ENCODE data around the gene BUB1.
"Not testable (repeated sequence)": the region's sequence is repeated elsewhere in the genome, so short reads cannot be mapped to it uniquely, and the experiment has no call there.

BUB1 gene

DNA sequence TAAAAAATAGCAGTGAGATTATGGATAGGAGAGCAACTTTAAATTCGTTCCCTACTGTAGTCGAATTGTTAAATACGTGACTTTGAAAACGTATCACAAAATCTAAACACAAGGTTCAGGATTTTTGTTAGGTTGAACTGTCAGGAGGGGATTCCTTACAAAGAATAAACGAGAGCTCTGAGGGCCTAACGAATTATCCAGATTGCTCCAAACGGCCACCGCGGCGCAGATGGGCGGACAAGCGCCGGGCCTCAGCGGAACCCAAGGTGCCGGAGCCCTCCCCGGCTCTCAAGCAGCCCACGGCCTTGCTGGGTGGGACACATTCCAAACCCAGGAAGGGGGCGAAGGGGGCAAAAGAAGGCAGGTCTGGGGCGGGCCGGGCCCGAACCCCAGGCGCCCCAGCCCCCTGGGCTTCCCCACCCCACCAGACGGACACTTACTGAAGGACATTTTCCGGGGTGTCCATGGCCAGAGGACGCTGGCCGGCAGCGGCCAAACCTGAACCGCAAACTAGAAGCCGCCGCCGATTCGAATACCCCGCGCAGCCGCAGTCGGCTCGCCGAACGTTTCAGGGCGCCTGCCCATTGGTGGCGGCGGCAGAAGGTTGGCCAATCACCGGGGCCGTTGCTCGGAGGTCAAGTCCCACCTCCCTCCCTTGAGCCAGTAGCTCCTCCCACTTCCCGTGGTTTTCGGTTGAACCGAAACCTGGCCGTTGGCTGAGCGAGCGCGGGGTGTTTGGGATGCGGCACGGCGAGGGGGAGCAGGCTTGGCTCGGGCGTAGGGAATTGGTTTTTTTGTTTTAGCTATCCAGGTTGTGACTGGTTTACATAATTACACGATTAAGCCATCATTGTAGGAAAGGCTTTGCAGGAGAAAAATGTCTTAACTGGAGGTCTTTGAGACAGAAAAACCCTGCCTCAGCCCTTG lies at the start of gene BUB1:
TSS of gene BUB1 (minus strand) at position 534 of the 927 bp plus-strand sequence. CDS start at position 466, 68 bp downstream.
- peak; percentile 100 for DNase-seq (ENCODE audit: low spot score)

DNA sequence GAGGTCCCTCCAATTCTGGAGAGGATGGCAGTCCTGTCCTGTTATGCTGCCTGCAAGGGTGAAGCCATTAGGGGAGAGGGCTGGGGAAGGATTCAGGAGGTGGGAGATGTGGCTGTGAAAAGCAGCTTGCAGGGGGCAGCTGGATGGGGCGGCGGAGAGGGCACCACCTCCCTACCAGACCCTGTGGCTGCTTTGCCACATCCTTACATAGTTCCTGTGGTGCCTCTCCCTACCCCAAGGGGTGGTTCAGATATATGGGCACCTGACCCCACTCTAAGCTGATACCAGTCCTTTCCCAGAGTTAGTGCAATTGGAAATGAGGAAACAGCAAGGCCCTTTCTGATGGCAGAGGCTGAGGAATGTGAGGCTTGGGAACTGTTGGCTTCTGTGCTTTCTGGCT lies 48.4 kb upstream of the BUB1 start:
- DNase-seq (ENCODE audit: low spot score): no peak

DNA sequence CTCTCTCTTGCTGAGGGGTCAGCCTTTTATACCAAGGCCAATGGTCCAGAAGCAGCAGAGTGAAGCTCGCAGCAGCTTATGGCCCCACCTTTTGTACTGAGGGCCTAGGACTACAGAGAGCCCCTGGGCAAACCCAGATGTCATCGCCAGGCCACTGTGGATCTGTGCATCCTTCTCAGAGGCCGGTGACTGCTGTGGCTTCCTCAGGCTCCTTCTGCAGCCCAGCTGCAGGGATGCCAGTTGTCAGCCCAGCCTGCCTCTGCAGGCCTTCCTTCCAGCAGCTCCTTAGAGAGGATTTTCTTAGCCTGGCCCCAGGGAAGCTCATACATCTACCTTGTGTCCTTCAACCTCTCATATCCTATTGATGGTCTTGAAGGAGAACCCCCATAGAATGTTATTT lies 48.0 kb upstream of the BUB1 start:
- DNase-seq (ENCODE audit: low spot score): no peak

DNA sequence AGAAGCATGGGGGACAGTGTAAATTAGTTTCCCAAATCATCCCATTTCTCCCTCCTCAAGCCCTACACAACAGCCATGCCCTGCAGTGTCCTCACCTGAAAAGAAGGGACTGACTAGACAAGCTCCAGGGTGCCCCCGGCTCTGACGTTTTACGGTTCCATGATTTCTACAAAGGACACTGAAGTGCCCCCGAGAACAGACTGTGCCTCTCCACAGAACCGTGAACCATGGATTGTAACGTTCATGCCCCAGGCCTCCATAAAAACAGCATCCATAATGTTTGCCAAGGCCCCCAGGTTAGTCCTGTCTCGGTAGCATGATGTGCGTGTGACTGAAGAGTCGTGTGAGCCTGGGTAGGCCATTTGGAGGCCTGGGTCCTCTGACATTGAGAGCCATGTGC lies 47.5 kb upstream of the BUB1 start:
- DNase-seq (ENCODE audit: low spot score): no peak

DNA sequence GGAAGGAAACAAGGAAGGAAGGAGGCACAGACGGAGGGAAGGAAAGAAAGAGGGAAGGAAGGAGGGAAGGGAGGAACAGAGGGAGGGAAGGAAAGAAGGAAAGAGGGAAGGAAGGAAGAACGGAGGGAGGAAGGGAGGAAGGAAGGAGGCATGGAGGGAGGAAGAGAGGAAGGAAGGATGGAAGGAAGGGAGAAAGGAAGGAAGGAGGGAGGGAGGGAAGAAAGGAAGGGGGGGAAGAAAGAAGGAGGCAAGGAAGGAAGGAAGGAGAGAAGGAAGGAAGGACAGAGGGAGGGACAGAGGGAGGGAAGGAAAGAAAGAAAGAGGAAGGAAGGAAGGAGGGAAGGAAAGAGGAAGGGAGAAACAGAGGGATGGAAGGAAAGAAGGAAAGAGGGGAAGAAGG lies 47.0 kb upstream of the BUB1 start:
- no peak for DNase-seq (ENCODE audit: low spot score)

DNA sequence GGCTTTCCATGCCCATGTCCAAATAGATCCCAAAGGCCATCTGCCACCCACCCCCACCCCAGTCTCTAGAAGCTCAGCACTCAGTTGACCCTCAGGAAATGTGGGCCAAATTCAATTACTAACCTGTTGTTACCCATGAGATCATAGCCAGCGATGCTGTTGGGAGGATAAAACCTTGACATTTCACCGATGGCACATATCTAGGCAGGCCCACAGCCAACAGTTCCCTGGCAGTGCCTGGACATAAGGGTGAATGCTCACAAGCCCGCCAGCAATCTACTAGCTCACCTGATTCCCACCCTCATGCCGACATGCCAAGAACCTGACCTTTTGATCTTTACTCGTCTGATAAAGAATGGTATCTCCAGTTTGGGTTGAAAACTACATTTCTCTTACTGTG lies 42.7 kb upstream of the BUB1 start:
- DNase-seq (ENCODE audit: low spot score): no peak

DNA sequence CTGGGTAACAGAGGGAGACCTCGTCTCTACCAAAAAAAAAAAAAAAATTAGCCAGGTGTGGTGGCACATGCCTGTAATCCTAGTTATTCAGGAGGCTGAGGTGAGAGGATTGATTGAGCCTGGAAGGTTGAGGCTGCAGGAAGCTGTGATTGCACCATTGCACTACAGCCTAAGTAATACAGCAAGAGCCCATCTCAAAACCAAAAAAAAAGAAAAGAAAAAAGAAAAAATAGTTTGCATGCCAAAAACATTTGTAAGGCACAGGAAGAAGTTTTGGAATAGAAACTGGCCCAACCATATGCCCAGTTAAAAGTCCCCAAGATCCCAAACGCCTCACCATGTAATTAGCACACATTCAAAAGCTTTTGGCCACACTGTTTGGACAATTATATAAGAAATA lies 41.1 kb upstream of the BUB1 start:
- DNase-seq (ENCODE audit: low spot score): no peak

DNA sequence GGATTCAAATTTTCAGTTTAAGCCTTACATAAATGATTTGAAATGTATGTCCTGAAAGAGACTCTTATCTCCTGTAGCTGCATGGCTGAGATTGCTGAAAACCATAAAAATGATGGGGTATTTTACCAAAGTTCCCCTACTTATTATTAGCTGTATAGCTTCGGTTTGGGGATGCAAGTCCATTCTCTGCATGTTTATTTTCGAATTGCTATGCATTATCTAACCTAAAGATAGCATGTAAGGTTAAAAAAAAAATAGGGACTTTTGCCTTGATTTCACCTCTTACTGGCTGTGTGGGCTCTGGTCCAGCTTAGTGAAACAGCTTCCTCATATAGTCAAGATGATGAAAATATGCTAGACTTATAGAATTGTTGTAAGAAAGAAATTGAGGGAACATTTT lies 40.5 kb upstream of the BUB1 start:
- no peak for DNase-seq (ENCODE audit: low spot score)

DNA sequence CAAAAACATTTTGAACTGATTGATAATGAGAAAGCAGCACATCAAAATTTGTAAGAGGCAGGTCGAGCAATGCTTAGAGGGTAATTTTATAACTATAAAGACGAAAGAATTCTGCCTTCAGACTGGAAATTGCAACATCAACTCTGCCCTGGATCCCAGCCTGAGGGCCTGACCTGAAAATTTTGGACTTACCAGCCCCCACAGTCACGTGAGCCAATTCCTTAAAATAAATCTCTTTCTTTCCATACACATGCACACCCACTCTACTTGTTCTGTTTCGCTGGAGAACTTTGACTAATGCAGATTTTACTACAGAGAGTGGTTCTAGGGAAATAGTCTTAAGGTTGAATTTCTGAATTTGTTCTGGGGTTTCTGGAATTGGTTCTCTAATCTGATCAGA lies 39.9 kb upstream of the BUB1 start:
- no peak for DNase-seq (ENCODE audit: low spot score)

DNA sequence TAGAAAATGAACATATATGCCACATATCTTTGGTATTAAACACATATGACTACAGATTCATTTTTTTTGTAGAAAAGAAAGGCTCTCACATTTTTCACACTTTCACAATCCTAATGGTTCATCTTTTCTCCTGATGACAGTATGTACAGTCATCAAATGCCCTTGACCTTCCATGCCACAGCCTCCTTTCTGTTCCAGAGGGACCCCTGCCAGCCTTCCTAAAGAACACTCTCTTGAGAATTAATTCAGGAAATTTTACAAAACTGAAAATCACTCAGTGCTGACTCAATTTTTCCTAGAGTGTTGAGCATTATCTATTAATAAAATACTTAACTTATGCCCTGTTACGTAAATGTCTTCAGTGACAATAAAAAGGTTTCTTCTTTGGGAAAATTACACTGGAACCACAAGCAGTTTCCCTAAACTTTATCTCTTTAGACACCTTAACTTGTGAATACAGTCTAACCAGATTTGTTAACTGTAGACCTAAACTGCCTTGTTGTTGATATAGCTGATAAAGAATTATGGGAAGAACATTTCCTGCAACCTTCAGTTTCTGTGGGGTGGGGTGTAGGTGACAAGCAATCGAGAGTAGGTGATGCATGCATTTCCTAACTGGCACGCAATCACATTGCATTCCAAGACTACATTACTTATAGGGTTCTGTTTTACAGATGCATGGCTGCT lies 39.2 kb upstream of the BUB1 start:
- DNase-seq (ENCODE audit: low spot score): no peak

DNA sequence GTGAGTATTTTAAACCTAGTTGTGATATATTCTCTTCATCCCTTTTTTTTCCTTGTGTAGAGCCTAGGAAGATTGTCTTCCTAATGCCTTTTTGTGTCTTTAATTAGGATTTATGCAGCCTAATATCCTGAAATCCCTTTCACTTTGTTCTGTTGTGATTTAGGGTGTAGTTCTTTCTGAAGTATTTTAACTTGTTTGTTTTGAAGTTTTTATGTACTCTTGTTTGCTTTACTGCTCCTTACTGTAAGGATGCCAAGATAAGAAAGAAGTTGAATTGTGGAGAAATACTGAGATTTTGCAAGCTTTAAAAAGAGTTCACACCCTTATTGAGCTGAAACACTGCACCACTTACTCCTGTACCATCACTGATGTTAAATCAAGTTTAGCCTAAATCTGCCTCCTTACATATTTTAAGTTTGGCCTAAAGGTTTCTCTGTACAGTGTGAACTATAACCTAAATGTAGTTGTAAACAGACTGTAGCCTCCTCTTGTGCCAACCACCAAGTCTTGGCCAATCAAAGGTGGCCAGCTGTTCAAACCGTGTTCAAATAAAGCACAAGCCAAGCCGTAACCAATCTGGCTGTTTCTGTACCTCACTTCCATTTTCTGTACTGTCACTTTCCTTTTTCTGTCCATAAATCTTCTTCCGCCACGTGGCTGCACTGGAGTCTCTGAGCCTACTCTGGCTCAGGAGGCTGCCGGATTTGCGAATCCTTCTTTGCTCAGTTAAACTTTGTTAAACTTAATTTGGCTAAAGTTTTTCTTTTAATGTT lies 36.8 kb upstream of the BUB1 start:
- DNase-seq (ENCODE audit: low spot score): no peak

DNA sequence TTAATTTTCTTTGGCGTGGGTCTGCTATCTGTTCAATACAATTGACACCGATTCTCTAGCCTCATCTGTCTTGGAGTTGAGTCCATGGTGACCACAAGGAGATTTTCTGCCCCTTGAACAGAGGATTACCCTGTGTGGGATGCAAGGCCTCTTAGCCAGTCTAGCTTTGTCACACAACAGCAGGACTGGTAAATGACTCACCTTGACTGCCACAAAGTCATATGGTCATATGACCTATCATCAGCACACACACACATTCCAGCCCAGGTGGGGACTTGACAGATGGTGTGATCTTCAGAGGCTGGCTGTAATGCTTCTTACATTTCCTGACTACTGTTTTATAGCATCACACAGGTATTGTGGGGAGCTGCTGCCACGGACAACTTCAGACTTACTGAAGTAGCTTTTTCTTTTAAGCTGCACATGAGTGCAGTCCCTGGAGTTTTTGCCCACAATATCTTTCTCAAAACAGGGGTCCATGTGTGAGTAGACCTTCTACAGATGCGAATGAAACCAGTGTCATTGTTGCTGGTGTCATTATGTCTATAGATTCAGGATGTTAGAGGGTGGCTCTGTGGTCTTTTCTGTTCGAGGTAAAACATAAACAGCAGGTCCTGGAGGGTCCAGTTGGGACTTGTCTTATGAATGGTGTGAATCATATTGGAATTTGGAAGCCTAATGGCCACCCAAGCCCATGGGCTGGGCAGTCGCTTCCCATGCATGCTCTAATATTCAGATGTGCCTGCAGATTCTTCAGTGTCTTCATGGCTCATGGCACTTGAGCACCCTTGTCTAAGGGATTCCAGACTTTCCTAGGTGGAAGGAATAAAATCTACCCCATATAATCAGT lies 35.9 kb upstream of the BUB1 start:
- no peak for DNase-seq (ENCODE audit: low spot score)

DNA sequence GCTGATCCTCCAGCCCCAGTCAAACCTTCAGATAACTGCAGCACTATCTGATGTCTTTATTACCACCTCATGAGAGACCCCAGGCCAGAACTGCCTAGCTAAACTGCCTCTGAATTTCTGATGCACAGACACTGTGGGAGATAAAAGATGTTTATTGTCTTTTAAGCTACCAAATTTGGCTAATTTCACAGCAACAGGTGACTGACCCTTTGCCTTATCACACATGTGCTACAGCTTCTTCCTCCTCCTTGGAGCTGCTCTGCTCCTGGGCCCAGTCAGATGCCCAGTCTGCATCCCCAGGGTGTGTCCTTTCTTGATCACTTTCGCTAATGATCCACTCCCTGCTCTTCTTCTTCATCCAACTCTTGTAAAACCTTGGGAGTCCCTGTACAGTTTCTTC lies 34.9 kb upstream of the BUB1 start:
- DNase-seq (ENCODE audit: low spot score): no peak

DNA sequence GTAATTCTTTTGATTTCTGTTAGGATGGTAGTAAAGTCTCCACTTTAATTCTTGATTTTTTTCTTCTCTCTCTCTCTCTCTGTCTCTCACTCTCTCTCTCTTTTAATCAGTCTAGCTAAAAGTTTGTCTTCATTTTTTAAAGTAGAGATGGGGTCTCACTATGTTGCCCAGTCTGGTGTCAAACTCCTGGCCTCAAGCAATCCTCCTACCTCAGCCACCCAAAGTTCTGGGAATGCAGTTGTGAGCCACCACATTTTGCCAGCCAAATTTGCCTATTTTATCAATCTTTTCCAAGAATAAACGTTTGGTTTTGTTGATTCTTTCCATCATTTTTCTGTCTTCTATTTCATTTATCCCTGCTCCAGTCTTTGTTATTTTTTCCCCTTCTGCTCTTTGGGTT lies 30.6 kb upstream of the BUB1 start:
- DNase-seq (ENCODE audit: low spot score): no peak

DNA sequence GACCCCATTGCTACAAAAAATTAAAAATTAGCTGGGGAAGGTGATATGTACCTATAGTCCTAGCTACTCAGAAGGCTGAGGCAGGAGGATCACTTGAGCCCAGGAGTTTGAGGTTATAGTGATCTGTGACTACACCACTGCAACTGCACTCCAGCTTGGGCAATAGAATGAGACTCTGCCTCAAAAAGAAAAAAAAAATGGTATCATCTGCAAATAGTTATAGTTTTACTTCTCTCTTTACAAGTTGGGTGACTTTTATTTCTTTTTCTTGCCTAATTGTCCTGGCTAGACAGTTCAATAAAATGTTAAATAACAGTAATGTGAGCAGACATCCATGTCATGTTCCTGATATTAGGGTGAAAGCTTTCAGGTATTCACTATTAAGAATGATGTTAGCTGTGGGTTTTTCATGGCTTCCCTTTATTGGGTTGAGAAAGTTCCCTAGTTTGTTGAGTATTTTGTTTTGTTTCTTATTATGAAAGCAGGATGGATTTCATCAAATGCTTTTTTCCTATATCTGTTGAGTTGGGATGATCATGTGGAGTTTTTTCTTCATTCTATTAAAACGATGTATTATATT lies 29.6 kb upstream of the BUB1 start:
- DNase-seq (ENCODE audit: low spot score): no peak

DNA sequence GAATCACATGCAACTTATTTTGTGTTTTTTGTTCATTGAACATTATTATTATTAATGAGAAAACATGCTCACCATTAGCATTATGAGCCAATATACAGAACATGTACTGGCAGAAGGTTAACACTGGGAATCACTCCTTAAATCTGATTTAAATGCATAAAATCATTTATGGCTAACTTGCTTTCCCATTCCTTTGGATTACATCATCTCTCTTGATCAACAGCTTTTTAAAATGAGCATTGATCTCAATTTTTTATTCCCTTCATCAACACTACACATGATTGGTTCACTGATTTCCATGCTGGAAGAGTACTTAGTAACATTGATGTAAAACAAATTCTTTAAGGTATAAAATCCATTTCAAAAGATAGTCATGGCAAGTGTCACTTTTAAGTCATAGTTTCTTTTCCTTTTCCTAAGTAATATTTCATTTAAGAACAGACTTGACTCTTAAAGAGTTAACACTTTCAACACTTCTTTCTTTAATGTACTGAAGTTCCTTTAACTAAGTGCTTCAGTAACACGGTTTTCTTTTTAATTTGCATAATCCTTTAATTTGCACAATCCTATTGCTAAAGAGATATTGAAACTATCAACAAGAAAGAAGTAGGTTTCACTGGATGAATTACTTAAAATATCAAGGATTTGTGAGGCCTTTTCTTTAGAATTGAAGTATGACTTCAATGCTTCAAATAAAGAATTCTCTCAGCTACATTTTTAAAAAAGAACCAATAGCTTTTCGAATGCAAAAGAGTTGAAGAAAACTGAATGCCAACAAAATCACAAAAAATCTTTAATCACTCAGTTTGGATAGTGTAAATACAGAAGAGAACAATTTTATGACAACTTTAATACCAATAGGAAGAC lies 24.9 kb upstream of the BUB1 start:
- DNase-seq (ENCODE audit: low spot score): no peak

DNA sequence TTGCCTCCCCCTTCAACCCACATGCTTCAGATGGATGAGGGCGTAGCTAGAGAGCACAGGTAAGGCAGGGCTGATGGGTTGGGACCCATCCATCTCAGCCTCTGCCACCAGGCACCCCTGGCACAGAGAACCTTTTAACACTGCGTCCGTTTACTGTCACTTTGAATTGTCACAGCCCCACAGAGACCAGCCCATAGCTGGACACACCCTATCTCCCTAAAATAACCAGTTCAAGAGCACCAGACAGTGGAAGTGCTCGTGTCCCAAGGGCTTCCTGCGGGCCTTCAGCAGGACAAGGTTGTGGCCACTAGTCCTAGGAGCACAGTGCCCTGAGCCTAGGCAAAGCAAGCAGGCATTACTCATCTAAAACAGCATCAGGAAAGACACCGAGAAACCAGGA lies 20.4 kb upstream of the BUB1 start:
- DNase-seq (ENCODE audit: low spot score): not testable (repeated sequence)

DNA sequence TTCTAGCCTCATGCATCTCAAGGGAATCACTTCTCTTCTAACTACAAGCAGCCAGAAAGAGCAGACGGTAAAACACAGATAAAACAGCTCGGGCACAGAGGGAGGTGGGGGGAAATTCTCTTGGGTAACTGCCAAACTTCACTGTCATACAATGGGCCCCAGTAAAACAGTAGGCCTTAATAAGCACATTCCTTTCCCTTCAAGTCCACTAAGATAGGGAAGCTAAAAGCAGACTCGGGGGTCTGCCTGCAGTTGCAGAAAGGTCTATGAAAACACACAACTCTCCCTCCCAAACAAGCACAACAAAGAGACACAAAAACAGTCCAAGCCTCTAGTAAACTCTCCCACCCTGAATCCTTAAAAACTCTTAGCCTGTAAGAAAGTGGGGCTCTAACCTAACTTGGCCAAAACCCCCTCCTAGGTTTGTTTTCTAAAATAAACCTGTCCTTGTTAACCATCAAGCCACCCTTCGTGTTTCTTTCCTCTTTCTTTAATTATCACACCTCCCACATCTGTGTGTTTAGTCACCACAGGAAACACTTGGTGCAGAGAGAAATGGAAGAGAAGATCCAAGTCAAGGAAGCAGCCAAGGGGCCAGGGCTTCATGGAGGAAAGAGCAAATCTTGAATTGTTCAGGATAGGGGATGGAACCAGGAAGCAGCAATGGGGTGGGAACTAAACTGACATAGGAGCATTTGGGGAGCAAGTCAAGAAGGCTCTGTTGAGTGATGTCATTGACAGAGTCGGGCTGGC lies 17.5 kb upstream of the BUB1 start:
- not testable (repeated sequence) for DNase-seq (ENCODE audit: low spot score)

DNA sequence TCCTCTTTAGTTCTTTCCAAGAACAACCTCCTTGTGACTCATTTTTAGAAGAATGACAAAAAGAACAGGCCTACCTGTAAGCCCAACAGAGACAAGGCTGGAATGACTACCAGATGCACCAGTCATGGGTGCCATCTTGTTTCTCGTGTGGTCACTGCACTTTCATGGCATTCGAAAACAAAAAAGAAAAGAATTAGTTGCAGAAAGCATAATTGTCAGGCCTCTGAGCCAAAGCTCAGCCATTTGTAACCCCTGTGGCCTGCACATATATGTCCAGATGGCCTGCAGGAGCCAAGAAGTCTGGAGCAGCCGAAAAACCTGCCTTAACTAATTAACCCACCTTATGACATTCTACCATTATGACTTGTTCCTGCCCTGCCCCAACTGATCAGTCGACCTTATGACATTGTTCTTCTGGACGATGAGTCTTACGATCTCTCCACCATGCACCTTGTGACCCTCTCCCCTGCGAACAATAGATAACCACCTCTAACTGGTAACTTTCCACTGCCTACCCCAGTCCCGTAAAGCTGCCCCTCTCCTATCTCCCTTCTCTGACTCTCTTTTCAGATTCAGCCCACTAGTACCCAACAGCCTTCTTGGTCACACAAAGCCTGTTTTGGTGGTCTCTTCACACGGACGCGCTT lies 13.9 kb upstream of the BUB1 start:
- DNase-seq (ENCODE audit: low spot score): no peak

Measured in AG08395 (cell line).